Peyer's patch (tissue), 4 donors: ENCODE measurements around the gene ALDH7A1.

Source experiments
- POLR2A ChIP-seq, 2 donors: fragments of 450-650 bp; IDR thresholded peaks; one replicate each; pipeline ENCODE4 v1.5.1; 2017; ENCODE audit warnings: antibody characterized with exemption in 2 of 2, mild to moderate bottlenecking in 2 of 2, moderate library complexity in 2 of 2
- TF ChIP-seq, protein P1 (sequence below), 6 experiments: fragments of 450-650 bp in 4 of 6; fragments of 200-600 bp in 2 of 6; sonication (generic) in 1 of 6; IDR thresholded peaks; one replicate each; pipeline ENCODE4 v1.5.1; 2017 to 2019; ENCODE audit warnings: antibody characterized with exemption in 6 of 6, mild to moderate bottlenecking in 3 of 6, moderate library complexity in 1 of 6

DNA sequence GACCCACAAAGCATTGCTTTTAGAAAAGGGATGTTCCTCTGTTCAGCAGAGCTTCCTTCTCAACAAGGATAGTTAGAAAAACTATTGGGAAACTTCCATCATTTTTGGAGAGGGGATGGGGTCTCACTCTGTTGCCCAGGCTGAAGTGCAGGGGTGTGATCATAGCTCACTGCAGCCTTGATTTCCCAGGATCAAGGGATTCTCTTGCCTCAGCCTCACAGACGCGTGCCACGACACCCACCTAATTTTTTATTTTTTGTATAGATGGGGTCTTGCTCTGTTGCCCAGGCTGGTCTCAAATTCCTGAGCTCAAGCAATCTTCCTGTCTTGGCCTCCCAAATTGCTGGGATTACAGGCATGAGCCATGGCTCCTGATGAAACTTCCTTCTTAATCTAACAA, 40.6 kb upstream of the ALDH7A1 start:
- no peak for TF ChIP-seq POLR2A (IDR thresholded peaks at IDR 0.05)
- TF ChIP-seq, protein P1, sequence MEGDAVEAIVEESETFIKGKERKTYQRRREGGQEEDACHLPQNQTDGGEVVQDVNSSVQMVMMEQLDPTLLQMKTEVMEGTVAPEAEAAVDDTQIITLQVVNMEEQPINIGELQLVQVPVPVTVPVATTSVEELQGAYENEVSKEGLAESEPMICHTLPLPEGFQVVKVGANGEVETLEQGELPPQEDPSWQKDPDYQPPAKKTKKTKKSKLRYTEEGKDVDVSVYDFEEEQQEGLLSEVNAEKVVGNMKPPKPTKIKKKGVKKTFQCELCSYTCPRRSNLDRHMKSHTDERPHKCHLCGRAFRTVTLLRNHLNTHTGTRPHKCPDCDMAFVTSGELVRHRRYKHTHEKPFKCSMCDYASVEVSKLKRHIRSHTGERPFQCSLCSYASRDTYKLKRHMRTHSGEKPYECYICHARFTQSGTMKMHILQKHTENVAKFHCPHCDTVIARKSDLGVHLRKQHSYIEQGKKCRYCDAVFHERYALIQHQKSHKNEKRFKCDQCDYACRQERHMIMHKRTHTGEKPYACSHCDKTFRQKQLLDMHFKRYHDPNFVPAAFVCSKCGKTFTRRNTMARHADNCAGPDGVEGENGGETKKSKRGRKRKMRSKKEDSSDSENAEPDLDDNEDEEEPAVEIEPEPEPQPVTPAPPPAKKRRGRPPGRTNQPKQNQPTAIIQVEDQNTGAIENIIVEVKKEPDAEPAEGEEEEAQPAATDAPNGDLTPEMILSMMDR (IDR thresholded peaks at IDR 0.05) = no peak
